Astrocyte of the spinal cord (primary cell): ENCODE data around the gene TBRG1.

Source experiments
- DNase-seq: peaks from one replicate; pipeline ENCODE4 v3.0.0; 2011; ENCODE audit warnings: low read depth, low spot score
- H3K4me3 ChIP-seq: 2 replicates; pipeline ENCODE4 v1.5.1; 2011; ENCODE audit warnings: low read depth, mild to moderate bottlenecking, low read length, moderate library complexity
- in situ Hi-C: cut with HindIII; loops from 2 replicates; pipeline ENCODE4 v1.10.0; 2017; ENCODE audit warnings: low sequenced_read_pairs
- TF ChIP-seq, protein P1 (sequence below): IDR thresholded peaks from 2 replicates; pipeline ENCODE4 v1.5.1; 2012; ENCODE audit warnings: low read depth, mild to moderate bottlenecking, low read length, inconsistent platforms

Gene TBRG1, protein sequence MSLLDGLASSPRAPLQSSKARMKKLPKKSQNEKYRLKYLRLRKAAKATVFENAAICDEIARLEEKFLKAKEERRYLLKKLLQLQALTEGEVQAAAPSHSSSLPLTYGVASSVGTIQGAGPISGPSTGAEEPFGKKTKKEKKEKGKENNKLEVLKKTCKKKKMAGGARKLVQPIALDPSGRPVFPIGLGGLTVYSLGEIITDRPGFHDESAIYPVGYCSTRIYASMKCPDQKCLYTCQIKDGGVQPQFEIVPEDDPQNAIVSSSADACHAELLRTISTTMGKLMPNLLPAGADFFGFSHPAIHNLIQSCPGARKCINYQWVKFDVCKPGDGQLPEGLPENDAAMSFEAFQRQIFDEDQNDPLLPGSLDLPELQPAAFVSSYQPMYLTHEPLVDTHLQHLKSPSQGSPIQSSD

DNA sequence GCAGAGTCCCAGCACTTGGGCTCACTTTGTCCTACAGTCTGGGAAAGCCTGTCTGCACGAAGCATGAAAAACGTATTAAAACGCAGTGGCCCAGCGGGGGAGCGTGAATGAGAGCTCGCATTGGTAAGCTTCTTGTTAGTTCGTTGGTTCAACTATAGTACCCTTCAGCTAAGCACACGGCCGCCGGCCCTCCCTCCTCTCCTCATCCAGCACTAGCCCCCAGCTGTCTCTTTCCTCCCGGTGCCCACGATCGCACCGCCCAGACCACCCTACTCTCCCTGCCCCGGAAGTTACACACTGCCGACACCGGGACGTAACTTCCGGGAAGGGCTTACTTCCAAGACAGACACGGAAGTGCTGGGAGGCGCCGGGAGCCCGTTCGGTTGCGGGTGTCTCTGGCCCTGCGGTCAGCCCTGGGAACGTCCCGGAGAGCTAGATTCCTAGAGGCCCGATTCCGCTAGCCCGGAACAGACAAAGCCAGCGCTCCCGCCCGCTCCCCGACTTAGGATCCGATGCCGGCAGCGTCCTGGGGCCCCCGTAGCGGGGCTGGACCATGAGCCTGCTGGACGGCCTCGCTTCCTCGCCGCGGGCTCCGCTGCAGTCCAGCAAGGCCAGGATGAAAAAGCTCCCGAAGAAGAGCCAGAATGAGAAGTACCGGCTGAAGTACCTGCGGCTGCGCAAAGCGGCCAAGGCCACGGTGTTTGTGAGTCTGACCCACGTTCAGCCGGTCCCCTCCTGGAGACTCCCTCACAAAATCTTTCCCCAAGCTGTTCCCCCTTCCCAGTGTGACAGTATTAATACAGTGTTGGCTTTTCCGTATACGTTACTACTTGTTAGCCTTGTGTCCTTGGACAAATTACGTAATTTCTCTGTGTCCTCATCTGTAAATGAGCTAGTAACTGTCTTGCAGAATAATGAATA is at the start of gene TBRG1:
TBRG1 (plus strand) TSS at position 334 of the 921 bp plus-strand sequence; CDS start at position 554, 220 bp downstream.
- in situ Hi-C loops = no loop called here
- peak; percentile 92 for DNase-seq
- TF ChIP-seq, protein P1, sequence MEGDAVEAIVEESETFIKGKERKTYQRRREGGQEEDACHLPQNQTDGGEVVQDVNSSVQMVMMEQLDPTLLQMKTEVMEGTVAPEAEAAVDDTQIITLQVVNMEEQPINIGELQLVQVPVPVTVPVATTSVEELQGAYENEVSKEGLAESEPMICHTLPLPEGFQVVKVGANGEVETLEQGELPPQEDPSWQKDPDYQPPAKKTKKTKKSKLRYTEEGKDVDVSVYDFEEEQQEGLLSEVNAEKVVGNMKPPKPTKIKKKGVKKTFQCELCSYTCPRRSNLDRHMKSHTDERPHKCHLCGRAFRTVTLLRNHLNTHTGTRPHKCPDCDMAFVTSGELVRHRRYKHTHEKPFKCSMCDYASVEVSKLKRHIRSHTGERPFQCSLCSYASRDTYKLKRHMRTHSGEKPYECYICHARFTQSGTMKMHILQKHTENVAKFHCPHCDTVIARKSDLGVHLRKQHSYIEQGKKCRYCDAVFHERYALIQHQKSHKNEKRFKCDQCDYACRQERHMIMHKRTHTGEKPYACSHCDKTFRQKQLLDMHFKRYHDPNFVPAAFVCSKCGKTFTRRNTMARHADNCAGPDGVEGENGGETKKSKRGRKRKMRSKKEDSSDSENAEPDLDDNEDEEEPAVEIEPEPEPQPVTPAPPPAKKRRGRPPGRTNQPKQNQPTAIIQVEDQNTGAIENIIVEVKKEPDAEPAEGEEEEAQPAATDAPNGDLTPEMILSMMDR = no peak
- peak within 1 kb of the TSS; percentile 97 for H3K4me3 ChIP-seq

DNA sequence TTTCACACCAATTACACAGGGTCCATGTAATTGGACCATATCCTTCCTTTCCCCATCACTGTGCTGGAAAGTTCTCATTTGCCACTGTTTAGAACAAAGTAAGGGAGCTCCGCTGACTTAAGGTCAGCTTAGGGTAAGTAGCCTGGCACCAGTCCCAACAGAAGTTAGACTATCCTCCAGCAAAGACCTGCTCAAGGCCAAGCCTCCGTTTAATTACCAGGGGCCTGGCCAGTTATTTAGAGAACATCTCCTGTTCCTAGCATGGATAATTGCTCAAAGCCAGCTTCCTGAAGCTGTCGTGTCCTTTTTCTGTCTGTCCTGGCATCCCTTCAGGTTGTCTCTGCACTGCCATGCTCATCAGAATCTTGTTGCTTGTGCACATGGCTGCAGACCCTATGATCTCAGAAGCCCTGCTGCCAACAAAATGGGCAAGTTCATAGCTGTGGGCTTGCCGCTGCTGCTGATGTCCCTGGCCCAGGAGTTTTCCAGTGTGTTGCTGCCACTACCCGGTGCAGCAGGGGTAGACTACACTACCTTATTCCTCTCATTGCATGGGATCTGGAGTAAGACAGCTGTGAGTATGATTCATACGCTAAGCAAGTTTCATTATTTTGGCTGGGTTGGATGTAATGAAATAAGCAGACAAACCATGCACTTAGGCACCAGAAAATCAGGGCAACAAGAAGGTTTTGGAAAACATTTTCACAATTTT is 44.8 kb upstream of the TBRG1 start:
- H3K4me3 ChIP-seq = no peak overlapping the region
- TF ChIP-seq, protein P1 = no peak
- in situ Hi-C loops = no loop called here
- no peak for DNase-seq

DNA sequence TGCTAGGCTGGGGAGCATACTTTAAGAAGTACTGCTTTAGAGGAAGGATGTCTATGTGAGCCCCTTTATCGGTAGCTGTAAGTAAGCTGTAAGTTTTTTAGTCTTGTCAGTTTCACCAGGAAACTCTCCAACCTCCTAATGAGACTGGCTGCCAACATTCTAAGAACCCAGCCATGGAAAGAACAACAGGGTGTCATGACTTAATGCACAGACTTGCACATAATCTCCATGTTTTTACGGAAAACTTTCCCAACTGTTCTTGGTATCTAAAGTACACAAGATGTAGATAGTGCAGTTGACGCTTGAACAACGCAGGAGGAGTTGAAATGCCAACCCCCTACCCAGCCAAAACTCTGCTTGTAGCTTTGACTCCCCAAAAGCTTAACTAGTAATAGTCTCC is 43.9 kb upstream of the TBRG1 start:
- H3K4me3 ChIP-seq = no peak overlapping the region
- in situ Hi-C loops = no loop called here
- TF ChIP-seq, protein P1 = no peak
- DNase-seq = no peak

DNA sequence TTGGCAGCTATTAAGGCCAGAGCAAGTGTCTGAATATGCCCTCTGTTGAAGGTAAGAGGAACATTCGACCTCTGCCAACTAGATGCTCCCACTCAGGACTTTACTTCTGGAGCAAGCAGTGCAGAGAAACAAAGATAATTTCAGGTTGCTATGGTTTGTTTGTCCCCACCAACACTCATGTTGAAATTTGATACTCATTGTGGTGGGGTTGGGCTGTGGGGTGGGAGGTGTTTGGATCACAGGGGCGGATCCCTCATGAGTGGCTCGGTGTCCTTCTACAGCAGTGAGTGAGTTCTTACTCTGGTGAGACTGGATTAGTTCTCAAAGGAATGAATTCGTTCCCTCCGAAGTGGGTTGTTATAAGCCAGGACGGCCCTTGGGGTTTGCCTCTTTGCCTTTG is 40.8 kb upstream of the TBRG1 start:
- no peak for DNase-seq
- TF ChIP-seq, protein P1 = no peak
- H3K4me3 ChIP-seq = no peak overlapping the region
- in situ Hi-C loops = no loop called here

DNA sequence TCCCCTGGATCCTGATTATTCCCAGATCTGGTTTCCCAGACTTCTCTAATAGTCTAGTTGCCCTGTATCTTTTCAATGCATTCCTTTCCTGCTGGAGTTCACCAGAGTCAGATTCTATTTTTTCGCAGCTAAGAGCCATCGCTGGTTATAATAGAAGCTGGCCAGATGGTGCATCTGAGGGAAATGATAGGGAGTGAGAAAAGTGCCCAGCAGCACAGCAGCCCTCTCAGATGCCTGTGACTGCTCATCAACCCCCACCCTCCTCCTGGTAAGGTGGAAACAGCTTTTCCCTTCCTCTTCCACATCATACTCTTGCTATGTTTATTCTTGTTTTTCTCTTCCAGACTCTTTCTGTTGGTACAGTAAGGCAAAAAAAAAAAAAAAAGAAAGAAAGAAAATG is 40.1 kb upstream of the TBRG1 start:
- no peak overlapping the region for H3K4me3 ChIP-seq
- TF ChIP-seq, protein P1 = no peak
- in situ Hi-C loops = no loop called here
- no peak for DNase-seq

DNA sequence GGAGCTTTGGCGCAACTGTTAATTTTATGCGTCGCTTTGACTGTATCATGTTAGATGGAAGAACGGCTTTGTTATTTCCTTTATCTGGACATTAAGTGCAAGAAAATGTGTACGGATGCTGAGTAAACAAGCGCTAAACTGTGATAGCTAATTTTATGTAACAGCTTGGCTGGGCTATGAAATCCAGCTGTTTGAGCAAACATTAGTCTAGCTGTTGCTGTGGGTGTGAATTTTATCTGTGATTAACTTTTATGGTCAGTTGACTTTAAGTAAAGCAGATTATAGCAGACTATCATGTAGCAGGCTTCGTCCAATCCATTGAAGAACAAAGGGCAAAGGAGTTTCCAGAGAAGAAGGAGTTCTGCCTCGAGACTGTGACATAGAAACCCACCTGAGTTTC is 38.9 kb upstream of the TBRG1 start:
- DNase-seq = no peak
- no peak overlapping the region for H3K4me3 ChIP-seq
- TF ChIP-seq, protein P1 = no peak
- in situ Hi-C loops = no loop called here
